ENCODE data around the gene SASH1. TPM values are rescaled to one million over a fixed set of nuclear protein-coding genes. Genes with fewer than 3 reads are reported as not detected.

SASH1 gene
- total RNA-seq, 1 experiment from 2014 or later, result 42.0 TPM

- Mint-ChIP-seq H3K36me3 (ENCODE audit: insufficient read depth, unreplicated experiment) (peaks cover 35% of the 10 kb centered on the region), H3K4me3 (ENCODE audit: unreplicated experiment) (no peak overlapping the region), H3K4me1 (ENCODE audit: low read depth, unreplicated experiment) (peaks cover 13% of the 10 kb centered on the region), H3K9me3 (ENCODE audit: unreplicated experiment) (no peaks in the 10 kb centered on the region), H3K27me3 (ENCODE audit: insufficient read depth, unreplicated experiment) (no peaks in the 10 kb centered on the region), H3K27ac (ENCODE audit: unreplicated experiment) (no peak overlapping the region)
- ChIA-PET CTCF (no interaction called here), POLR2A (no interaction called here)
- intact Hi-C loops (cut with micrococcal nuclease; ENCODE audit: unreplicated experiment), result loop anchor here (5.0 kb wide), 1 partner anchor 44 kb away; no protein-coding TSS in a partner anchor
- TF ChIP-seq, protein P1, sequence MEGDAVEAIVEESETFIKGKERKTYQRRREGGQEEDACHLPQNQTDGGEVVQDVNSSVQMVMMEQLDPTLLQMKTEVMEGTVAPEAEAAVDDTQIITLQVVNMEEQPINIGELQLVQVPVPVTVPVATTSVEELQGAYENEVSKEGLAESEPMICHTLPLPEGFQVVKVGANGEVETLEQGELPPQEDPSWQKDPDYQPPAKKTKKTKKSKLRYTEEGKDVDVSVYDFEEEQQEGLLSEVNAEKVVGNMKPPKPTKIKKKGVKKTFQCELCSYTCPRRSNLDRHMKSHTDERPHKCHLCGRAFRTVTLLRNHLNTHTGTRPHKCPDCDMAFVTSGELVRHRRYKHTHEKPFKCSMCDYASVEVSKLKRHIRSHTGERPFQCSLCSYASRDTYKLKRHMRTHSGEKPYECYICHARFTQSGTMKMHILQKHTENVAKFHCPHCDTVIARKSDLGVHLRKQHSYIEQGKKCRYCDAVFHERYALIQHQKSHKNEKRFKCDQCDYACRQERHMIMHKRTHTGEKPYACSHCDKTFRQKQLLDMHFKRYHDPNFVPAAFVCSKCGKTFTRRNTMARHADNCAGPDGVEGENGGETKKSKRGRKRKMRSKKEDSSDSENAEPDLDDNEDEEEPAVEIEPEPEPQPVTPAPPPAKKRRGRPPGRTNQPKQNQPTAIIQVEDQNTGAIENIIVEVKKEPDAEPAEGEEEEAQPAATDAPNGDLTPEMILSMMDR (IDR thresholded peaks at IDR 0.05; ENCODE audit: insufficient read depth in 1 of 2, low read depth in 1 of 2, low read length in 1 of 2, severe bottlenecking in 1 of 2, unreplicated experiment in 1 of 2), result no peak
- H3K27me3 ChIP-seq (replicated peaks; ENCODE audit: control insufficient read depth, insufficient read depth, low read length), result no peaks in the 10 kb centered on the region
- H3K9me3 ChIP-seq, result no peaks in the 10 kb centered on the region
- no peaks in the 10 kb centered on the region for H3K36me3 ChIP-seq (ENCODE audit: control insufficient read depth, insufficient read depth, low read length)
- BruUV-seq (replicated peaks), result no TSS peak
- no peak overlapping the region for H3K4me3 ChIP-seq (ENCODE audit: low read depth, low read length)
- peaks cover 11% of the 10 kb centered on the region for H3K4me1 ChIP-seq
- DNase-seq, result no peak
Measured at GRCh38 chr6:148460876-148461646, 118.4 kb downstream of the SASH1 start.

DNA sequence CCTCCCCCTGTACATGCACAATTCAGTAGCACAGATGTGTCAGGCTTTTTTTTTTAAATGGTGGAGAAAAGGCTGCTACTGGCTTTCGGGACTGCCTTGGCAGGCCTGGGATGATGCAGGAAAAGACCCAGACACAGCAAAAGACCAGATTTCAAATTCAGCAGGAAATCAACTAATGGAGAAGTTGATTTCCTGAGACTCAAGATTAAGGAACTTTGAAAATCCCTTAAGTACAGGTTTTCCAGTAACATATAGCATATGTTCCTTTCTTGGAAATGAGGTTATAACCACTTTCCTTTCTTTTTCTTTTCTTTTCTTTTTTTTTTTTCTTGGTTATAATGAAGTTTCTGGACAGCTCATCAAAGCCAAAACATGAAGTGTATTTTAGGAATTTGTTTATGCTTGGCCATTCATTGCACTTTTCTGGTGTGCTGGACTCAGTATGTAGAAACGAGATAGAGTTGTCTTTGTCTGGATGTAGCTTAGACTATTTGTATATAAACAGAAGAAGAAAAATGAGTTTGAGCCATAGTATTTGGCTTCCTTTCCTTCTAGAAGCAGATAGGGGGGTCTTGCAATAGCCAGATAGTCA, 119.4 kb downstream of the SASH1 start:
- H3K27ac Mint-ChIP-seq (ENCODE audit: unreplicated experiment), result no peak overlapping the region
- H3K9me3 Mint-ChIP-seq (ENCODE audit: unreplicated experiment), result no peaks in the 10 kb centered on the region
- DNase-seq, result no peak
- H3K4me1 Mint-ChIP-seq (ENCODE audit: low read depth, unreplicated experiment), result peaks cover 13% of the 10 kb centered on the region
- CTCF ChIA-PET, result no interaction called here
- POLR2A ChIA-PET, result no interaction called here
- TF ChIP-seq, protein P1 (IDR thresholded peaks at IDR 0.05; ENCODE audit: insufficient read depth in 1 of 2, low read depth in 1 of 2, low read length in 1 of 2, severe bottlenecking in 1 of 2, unreplicated experiment in 1 of 2), result no peak
- no TSS peak for BruUV-seq (replicated peaks)
- intact Hi-C loops (cut with micrococcal nuclease; ENCODE audit: unreplicated experiment), result loop anchor here (5.0 kb wide), 1 partner anchor 45 kb away; no protein-coding TSS in a partner anchor
- H3K36me3 Mint-ChIP-seq (ENCODE audit: insufficient read depth, unreplicated experiment), result peaks cover 32% of the 10 kb centered on the region
- Histone ChIP-seq H3K27me3 (replicated peaks; ENCODE audit: control insufficient read depth, insufficient read depth, low read length) (no peaks in the 10 kb centered on the region), H3K36me3 (ENCODE audit: control insufficient read depth, insufficient read depth, low read length) (no peaks in the 10 kb centered on the region), H3K9me3 (no peaks in the 10 kb centered on the region), H3K4me3 (ENCODE audit: low read depth, low read length) (no peak overlapping the region), H3K4me1 (peaks cover 12% of the 10 kb centered on the region)
- no peak overlapping the region for H3K4me3 Mint-ChIP-seq (ENCODE audit: unreplicated experiment)
- H3K27me3 Mint-ChIP-seq (ENCODE audit: insufficient read depth, unreplicated experiment), result no peaks in the 10 kb centered on the region

DNA sequence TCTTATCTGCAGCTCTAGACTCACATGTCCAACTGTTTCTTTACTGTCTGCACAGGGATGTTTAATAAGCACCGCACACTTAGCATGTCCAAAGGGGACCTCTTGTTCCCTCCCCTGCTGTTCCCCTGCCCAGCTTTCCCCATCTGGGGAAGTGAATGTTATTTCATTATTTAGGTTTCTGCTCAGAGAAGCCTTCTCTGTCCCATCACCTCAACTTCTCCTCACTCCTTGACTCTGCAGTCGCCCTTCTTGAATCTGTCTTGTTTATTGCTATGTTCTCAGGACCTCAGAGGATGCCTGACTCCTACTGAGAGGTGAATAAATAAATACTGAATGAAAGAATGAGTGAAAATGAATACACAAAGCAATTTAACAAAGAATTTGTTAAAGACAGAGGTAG, 121.0 kb downstream of the SASH1 start:
- H3K9me3 ChIP-seq, result no peaks in the 10 kb centered on the region
- no peaks in the 10 kb centered on the region for H3K27me3 Mint-ChIP-seq (ENCODE audit: insufficient read depth, unreplicated experiment)
- no peak for DNase-seq
- TF ChIP-seq, protein P1 (IDR thresholded peaks at IDR 0.05; ENCODE audit: insufficient read depth in 1 of 2, low read depth in 1 of 2, low read length in 1 of 2, severe bottlenecking in 1 of 2, unreplicated experiment in 1 of 2), result no peak
- CTCF ChIA-PET, result interaction anchor here (0.9 to 1.3 kb wide), 3 partner anchors 45 to 286 kb away, joined by 3 to 6 read pairs (median 4); no protein-coding TSS in a partner anchor
- peak overlapping the region; percentile 27 for H3K27ac Mint-ChIP-seq (ENCODE audit: unreplicated experiment)
- peaks cover 13% of the 10 kb centered on the region for H3K4me1 Mint-ChIP-seq (ENCODE audit: low read depth, unreplicated experiment)
- H3K36me3 Mint-ChIP-seq (ENCODE audit: insufficient read depth, unreplicated experiment), result peaks cover 26% of the 10 kb centered on the region
- H3K4me1 ChIP-seq, result peaks cover 12% of the 10 kb centered on the region
- POLR2A ChIA-PET, result no interaction called here
- no peaks in the 10 kb centered on the region for H3K36me3 ChIP-seq (ENCODE audit: control insufficient read depth, insufficient read depth, low read length)
- H3K4me3 Mint-ChIP-seq (ENCODE audit: unreplicated experiment), result no peak overlapping the region
- no peaks in the 10 kb centered on the region for H3K9me3 Mint-ChIP-seq (ENCODE audit: unreplicated experiment)
- H3K27me3 ChIP-seq (replicated peaks; ENCODE audit: control insufficient read depth, insufficient read depth, low read length), result no peaks in the 10 kb centered on the region
- BruUV-seq (replicated peaks), result no TSS peak
- H3K4me3 ChIP-seq (ENCODE audit: low read depth, low read length), result no peak overlapping the region
- intact Hi-C loops (cut with micrococcal nuclease; ENCODE audit: unreplicated experiment), result loop anchor here (1.0 to 5.0 kb wide), 6 partner anchors 46 to 286 kb away; partner anchors contain the start of gene SASH1
